ENCODE measurements around the gene GSTO2. TPM values are rescaled to one million over a fixed set of nuclear protein-coding genes. Genes with fewer than 3 reads are reported as not detected.

GSTO2 gene
- total and polyA plus RNA-seq, 10 of the 15 experiments (the other 5 are each of a cell fraction or from before 2014, with no cell fraction given) = 0.16 to 0.86 (median 0.46) TPM

- Histone ChIP-seq H3K36me3 (ENCODE audit: control insufficient read depth in 2 of 2, insufficient read depth in 2 of 2, low read length in 1 of 2) (peaks cover 2 to 16% of the 10 kb centered on the region in 2 experiments; a peak in 2 of 4 replicates), H3K9ac (ENCODE audit: control insufficient read depth, insufficient read depth, low read length) (no peak overlapping the region), H3K4me2 (ENCODE audit: control insufficient read depth, insufficient read depth) (peak overlapping the region; percentile 70), H3K79me2 (ENCODE audit: control insufficient read depth, insufficient read depth, low read length) (no peaks in the 10 kb centered on the region), H4K20me1 (ENCODE audit: control insufficient read depth, insufficient read depth) (no peaks in the 10 kb centered on the region), H3K27ac (ENCODE audit: control insufficient read depth, insufficient read depth) (peak overlapping the region; percentile 13; the same call in 1 of the 2 replicates), H2AFZ (ENCODE audit: control insufficient read depth, low read depth, low read length) (no peak overlapping the region; the same call in 1 of the 2 replicates), H3K4me1 (ENCODE audit: control insufficient read depth, insufficient read depth, low read length) (peaks cover 26% of the 10 kb centered on the region), H3K27me3 (replicated peaks in 1 of 2; ENCODE audit: control insufficient read depth in 2 of 2, insufficient read depth in 2 of 2, low read length in 1 of 2) (no peaks in the 10 kb centered on the region), H3K4me3 (peak overlapping the region; percentile 36; the same call in 1 of the 2 replicates), H3K9me3 (replicated peaks; ENCODE audit: control insufficient read depth, insufficient read depth, low read length) (no peaks in the 10 kb centered on the region; the same call in 2 of the 3 replicates)
- BruUV-seq (replicated peaks) = no TSS peak
- DNase-seq (ENCODE audit: low read depth, low spot score) (peak; percentile 56), FAIRE-seq (no peak), ATAC-seq (peak; percentile 83)
- WGBS (ENCODE audit: insufficient coverage, insufficient replicate concordance, low lambda C conversion rate, missing lambda C conversion rate) = 4% methylated on average over 4 of the region's 4 CpGs
- ChIA-PET RAD21 (ENCODE audit: unreplicated experiment) (interaction anchor here (1.5 to 9.0 kb wide), 4 partner anchors 15 to 43 kb away, joined by 3 to 137 read pairs (median 21); partner anchors contain the start of genes CFAP58 and ITPRIP), SMC1A (ENCODE audit: uncharacterized antibody, unreplicated experiment) (interaction anchor here (0.6 to 7.3 kb wide), 7 partner anchors 16 to 1257 kb away, joined by 3 to 187 read pairs (median 4); partner anchors contain the start of genes CFAP58 and ITPRIP), POLR2A (interaction anchor here (2.3 kb wide), 1 partner anchor 43 kb away, joined by 7 read pairs; no protein-coding TSS in a partner anchor), CTCF (interaction anchor here (0.6 to 13.3 kb wide), 8 partner anchors 10 to 419 kb away, joined by 3 to 419 read pairs (median 8); partner anchors contain the start of genes CFAP58 and ITPRIP)
- in situ Hi-C loops (cut with MboI) (no loop called here), intact Hi-C loops (cut with micrococcal nuclease; ENCODE audit: unreplicated experiment) (loop anchor here (2.0 kb wide), 1 partner anchor 28 kb away; no protein-coding TSS in a partner anchor)
- TF ChIP-seq CEBPB (IDR thresholded peaks at IDR 0.05; ENCODE audit: borderline replicate concordance in 1 of 2, low read depth in 2 of 2, low read length in 2 of 2) = 0 out of 4 replicates have a peak, but pooled peaks of 1 of the 2 experiments have one; percentile 7
- no peak for TF ChIP-seq SMAD5 (IDR thresholded peaks at IDR 0.05; ENCODE audit: low read depth)
- 0 out of 2 replicates have a peak, but pooled peaks have one; percentile 26 for TF ChIP-seq MLLT1 (IDR thresholded peaks at IDR 0.05)
- 0 out of 2 replicates have a peak, but pooled peaks have one; percentile 28 for TF ChIP-seq FOXM1 (IDR thresholded peaks at IDR 0.05; ENCODE audit: low read depth, low read length)
- TF ChIP-seq GABPA (IDR thresholded peaks at IDR 0.05; ENCODE audit: low read depth) = no peak
- no peak for TF ChIP-seq HDAC2 (IDR thresholded peaks at IDR 0.05)
- TF ChIP-seq DPF2 (IDR thresholded peaks at IDR 0.05) = no peak
- TF ChIP-seq IKZF1 (conservative IDR thresholded peaks at IDR 0.05) = peak; percentile 62
- no peak for TF ChIP-seq NR2C2 (IDR thresholded peaks at IDR 0.05; ENCODE audit: borderline replicate concordance, control insufficient read depth, insufficient read length, low read depth)
- peak; percentile 29 for TF ChIP-seq SKIL (IDR thresholded peaks at IDR 0.05; ENCODE audit: low read depth, poor library complexity, severe bottlenecking)
- TF ChIP-seq SREBF2 (IDR thresholded peaks at IDR 0.05; ENCODE audit: low read length) = no peak
- TF ChIP-seq POLR2AphosphoS2 (IDR thresholded peaks at IDR 0.05; ENCODE audit: low read depth, low read length) = no peak
- peak; percentile 29; the same call in 1 of the 2 replicates for TF ChIP-seq EED (IDR thresholded peaks at IDR 0.05; ENCODE audit: low read depth)
- peak; percentile 65 for TF ChIP-seq MTA2 (IDR thresholded peaks at IDR 0.05; ENCODE audit: low read depth)
- TF ChIP-seq IKZF2 (IDR thresholded peaks at IDR 0.05) = peak; percentile 80 to 83
- TF ChIP-seq KDM1A (IDR thresholded peaks at IDR 0.05; ENCODE audit: borderline replicate concordance) = no peak
- TF ChIP-seq CBFB (IDR thresholded peaks at IDR 0.05; ENCODE audit: low read depth) = no peak
- peak; percentile 42; the same call in 1 of the 2 replicates for TF ChIP-seq ATF2 (IDR thresholded peaks at IDR 0.05; ENCODE audit: low read length)
- no peak for TF ChIP-seq MXI1 (IDR thresholded peaks at IDR 0.05; ENCODE audit: low read depth, low read length)
- TF ChIP-seq RUNX3 (IDR thresholded peaks at IDR 0.05; ENCODE audit: low read length) = peak; percentile 86
- peak; percentile 21 for TF ChIP-seq MEF2B (IDR thresholded peaks at IDR 0.05; ENCODE audit: partially characterized antibody, poor library complexity, severe bottlenecking)
Measured at GRCh38 chr10:104308439-104308903, 39.5 kb downstream of the GSTO2 start.

All from GM12878 (cell line).